Measurements from ENCODE around the gene NLRC5.
A peak's percentile ranks its signal among the peaks of the same experiment; 100 is the strongest.

The NLRC5 gene

DNA sequence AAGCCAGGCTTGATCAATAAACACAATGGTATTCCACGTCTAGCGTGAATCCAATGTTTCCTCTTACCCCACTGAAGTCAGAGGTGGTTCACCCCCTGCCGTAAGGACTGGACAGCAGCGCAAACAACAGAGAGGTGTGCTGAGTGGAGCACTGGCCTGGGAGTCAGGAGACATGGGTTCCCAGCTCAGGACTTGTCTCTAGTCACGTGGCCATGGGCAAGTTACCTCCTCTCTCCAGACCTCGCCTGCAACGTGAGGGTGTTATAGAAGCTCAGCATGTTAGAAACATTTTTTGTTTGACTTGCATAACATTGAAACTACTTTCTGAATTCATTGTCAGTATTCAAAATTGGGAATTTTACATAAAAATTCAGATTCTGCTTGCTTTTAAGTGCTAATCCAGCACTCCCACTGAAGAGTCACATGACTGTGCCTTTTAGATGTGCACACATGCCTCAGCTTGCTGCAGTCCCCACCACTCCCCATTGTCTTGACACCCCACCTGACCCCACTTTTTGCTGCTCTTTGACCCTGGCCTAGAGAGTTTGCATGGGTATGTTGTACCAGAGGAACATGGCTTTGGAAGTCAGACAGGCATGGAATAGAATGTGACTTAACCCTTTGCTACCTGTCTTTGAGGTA, 94.2 kb downstream of the NLRC5 start:
- DNase-seq (ENCODE audit: low read depth) = no peak

DNA sequence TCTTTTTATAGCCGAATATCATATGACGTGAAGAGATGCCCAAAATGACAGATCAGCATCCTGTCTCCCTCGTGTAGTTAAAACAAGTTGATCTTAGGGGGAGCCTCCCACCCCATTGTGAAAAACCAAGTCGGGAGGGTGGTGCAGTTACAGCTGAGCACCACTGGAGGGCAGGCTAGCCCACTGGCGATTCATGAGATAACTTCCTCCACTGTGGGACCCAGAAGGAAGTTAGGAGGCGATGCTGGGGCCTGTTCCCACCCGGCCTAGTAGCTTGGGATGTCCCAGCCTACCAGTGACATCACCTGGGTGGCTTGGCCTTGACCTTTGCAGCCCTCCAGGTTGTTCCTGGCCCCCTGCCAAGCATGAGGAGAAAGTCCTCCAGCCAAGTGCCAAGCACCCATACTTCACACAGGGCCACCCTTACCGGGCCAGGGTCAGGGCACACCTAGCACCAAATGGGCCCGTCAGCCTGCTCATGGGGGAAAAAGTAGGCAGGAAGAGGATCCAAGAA, 95.0 kb downstream of the NLRC5 start:
- peak; percentile 60 for DNase-seq (ENCODE audit: low read depth)

DNA sequence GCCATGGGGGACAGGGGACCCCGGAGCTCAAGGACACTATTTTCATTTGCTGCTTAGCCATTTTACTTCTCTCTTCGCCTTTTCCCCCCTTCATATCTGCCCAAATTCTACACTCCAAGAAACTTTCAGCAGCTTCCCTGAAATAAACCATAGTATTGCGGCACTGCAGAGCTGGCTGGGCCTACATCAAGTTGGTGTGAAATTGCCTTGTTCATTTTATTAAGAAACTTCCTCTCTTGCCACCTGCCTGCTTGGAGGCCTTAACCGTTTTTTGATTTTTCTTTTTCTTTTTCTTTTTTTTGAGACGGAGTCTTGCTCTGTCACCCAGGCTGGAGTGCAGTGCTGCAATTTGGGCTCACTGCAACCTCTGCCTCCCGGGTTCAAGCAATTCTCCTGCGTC, 95.6 kb downstream of the NLRC5 start:
- no peak for DNase-seq (ENCODE audit: low read depth)

DNA sequence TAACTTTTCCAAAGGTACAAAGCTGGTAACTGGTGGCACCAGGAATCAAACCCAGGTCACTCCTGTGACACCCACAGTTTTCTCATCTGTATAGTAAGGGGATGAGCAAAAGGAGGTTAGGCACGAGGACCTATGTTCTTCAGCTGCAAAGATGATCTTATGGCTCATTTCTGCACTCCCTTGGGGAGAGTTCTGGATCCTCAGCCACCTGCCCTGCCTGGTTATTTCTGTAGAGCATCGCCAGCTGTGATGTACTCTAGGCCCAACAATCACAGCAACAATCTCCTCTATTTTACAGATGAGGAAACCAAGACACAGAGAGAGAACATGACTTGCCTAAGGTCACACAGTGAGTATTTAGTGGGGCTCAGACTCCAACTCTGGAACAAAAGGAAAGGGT, 97.6 kb downstream of the NLRC5 start:
- no peak for DNase-seq (ENCODE audit: low read depth)

DNA sequence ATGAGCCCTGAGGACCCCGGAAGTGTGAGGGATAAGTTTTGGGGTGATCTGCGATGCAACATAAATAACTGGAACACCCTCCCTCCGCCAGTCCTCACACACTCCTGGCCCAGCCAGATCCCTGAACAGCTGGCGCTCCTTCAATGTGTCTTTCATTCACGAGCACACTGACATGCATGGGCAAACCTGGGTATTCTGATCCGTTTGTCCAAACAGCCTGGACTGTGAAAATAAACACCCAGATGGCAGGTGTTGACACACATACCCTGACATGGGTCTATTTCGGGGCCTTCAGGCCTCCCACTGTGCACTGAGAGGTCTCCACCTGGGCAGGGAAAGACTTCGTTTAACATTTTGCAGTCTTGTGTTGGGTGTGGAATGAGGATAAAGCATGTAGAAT, 100.0 kb downstream of the NLRC5 start:
- no peak for DNase-seq (ENCODE audit: low read depth)

DNA sequence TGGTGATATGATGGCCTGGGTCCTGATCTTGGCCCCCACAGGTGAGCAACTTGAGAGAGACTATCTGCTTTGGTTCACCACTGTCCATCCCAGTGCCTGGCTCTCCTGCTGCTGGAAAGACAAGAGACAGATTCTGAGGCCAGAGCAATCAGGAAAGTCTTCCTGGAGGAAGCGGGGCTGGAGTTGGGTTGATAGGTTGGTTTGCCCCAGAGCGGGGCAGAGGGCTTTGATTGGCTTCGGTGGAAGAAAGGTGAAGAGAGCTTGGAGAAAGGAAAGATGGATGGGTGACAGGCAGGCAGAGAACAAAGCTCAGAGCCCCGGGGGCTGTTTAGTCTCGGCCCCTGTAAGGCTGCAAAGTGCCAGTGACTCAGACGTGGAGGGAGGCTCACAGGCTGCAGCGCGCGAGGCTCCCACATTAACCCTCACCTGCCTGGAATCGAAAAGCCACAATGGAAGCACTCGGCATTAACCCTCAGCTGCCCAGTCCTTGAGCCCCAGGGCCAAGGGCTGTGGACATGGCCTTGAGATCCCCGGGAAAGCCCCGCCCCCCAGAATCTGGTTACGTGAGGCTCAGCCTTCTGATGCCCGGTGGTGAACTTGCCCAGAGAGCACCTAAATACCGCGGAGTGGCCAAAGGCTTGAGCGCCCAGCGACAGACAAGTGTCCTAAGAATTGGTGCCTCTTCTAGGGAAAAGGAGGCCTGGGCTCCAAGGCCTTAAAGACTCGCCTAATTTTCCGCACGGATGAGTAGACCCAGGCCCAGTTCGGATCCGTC, 102.0 kb downstream of the NLRC5 start:
- peak; percentile 56 for DNase-seq (ENCODE audit: low read depth)

DNA sequence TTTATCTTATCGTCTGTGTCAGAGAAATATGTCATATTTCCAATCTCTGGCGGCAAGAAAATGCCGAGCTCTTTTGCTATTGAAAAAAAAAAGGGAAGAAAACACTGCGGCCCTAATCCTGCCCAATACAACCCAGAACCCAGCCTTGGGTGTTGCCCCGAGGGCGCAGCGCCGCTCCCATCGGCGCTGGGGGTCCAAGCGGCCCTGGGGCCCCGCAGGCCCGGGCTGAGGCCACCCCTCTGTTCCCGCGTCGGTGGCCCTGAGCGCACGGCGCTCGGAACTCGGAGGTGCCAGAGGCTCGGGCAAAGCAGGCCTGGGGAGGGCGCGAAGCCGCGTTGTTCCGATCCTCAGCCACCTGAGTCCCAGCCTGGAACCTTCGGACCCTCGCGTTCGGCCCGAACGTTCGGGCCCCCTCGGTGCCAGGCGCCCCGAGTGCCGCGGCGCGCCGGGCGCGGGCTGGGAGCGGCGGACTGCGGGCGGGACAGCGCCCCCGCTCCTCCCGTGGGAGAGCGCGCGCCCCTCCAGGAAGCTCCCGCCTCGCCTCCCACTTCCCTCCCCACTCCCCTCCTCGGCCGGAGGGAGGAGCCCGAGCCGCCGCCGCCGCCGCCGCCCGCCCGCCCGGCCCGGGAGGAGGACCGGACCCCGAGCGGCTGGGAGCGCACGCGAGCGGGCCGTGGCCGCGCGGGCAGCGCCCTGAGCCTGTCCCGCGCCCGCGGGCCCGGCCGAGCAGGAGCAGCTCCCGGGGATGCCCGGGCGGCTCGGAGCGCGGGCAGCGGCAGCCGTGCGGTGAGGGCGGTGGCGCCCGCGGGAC, 102.8 kb downstream of the NLRC5 start, which contains the start of gene CPNE2:
TSS of gene CPNE2 (plus strand) at position 609 of the 811 bp plus-strand sequence. CDS start 18,160 bp downstream, outside the sequence.
- DNase-seq (ENCODE audit: low read depth) = peak; percentile 31

DNA sequence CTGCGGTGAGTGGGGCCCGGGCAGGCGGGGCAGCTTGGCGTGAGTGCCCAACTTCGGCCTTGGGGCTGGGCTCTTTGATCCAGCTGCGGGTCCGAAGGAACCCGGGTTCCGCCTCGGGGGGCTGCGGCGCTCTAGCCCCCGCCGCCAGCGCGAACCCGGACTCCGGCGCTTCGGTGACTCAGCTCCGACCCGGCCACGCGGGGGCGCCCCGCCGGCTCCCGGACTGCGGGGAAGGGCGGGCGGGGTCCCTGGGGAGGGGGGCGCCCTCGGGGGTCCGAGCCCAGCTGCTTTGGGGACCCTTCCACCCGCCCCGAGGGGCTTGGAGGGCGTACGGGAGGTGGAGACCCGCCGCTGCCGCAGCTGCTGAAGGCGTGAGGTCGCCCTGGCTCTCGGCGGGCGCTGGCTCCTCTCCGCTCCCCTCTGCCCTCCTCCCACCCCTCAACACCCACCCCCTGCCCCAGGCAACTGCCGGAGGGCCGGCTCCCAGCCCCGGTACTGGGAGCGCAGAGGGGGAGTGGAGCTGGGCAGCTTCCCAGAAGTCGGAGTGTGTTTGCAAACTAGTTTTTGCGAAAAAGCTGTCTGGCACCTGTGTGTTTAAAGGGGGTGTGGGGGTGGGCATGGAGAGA, 103.5 kb downstream of the NLRC5 start:
- DNase-seq (ENCODE audit: low read depth) = no peak

DNA sequence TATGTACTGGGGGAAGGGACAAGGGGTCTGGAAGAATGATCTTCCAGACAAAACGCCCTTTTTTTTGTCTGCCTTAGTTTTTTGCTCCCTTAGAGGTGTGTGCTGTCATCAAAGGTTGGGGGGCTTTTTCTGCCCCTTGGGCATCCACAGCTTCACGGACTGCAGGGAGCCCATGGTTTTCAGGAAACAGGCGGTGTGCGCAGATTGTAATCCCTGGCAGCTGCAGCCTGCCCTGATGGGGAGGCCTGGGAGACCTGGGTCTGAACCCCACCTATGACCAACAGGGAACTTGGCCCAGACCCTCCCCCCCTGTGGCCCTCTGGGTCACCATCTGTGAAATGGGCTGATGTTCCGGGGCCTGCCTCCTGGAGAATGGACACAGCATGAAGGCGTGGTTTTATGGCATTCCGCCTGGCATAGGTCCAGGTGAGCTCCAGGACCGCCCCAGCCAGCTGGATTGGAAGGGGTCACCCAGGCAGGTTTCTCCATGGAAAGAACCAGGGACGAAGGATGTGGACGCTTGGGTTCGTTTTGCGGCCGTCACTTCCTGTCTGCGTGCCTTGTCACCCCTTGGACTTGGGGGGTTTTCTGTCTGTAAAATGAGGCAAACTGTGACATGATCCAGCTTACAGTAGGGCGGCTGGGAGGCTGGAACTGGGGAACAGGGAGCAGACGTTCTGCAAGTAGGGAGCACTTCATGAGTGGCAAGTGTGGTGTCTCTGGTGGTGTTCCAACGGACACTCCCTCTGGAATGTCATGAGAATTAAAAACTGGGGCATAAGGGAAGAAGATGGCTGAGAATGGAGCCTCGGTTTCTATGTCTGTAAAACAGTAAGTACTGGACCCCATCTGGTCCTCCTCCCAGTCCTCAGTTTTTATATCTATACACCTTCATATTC, 104.6 kb downstream of the NLRC5 start:
- no peak for DNase-seq (ENCODE audit: low read depth)

DNA sequence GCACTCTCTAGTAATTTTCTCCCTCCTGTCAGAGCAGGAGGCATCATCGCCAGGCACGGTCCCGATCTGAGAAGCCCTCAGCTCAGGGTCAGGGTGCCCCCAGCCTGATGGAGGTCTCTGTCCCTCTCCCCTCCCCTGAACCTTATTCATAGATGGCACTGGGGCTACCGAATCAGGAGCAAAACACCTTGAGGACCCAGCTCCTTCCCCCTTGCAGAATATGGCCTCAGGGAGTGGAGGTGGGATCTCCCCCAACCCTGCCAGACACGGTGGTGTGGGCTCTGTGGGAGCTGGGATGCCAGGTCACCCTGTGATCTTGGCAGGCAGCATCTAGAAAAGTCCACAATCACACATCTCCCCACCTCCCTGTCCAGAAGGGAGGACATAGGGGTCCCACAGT, 105.6 kb downstream of the NLRC5 start:
- DNase-seq (ENCODE audit: low read depth) = no peak

DNA sequence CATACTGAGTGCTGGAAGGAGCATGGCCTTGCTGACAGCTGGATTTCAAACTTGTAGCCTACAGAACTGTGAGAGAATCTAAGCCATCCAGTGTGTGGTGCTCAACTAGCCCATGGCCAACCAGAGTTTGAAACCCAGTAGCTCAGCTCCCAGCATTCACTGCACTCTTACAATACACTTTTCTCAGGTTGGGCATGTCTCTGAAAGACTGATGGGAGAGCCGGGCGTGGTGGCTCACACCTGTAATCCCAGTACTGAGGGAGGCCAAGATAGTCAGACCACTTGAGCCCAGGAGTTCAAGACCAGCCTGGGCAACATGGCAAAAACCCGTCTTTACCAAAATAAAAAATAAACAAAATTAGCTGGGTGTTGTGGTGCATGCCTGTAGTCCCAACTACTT, 106.8 kb downstream of the NLRC5 start:
- no peak for DNase-seq (ENCODE audit: low read depth)

DNA sequence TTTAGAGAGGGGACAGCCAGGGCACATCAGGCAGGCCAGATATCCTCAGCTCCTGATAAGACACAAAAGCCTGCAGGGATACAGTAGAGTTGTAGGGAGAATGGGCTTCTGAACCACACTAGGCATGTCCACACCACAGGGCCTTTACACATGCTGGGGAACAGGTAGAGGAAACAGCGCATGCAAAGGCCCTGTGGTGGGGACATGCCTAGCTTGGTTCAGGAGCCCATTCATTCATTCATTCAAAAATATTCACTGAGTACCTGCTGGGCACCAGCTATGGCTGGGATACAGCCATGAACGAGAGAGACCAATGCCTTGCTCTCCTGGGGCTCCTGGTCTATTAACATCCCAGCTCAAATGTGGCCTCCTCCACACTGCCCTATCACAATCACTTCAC, 107.4 kb downstream of the NLRC5 start:
- no peak for DNase-seq (ENCODE audit: low read depth)

DNA sequence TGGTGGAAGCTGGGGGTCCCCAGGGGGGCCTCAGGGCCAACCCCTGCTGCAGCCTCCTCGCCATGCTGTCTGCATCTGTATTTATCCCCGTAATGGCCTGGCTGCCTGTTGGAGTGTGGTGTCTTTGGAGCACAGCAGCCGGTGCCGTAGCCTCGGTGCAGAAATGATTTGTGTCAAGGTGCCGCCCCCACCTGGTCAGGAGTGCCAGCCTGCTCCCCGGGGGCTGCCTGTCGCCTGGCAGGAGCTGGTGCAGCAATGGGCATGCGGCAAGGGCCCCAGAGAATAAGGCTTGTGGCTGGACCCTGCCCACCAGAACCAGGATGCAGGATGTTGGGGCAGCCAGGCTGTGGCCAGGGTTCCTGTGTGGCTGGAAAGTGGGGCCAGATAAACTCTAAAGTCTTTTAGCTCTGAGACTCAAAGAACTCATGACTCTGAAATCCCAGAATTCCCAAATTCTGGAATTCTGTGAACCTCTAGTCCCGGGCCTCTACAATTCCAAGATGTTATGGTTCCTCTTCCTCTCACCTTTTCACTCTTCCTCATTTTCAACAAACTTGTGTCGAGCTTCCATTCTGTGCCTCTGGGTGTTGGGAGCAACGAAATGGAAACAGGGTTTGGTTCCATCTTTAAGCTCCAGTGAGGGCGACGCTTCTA, 109.0 kb downstream of the NLRC5 start:
- no peak for DNase-seq (ENCODE audit: low read depth)

DNA sequence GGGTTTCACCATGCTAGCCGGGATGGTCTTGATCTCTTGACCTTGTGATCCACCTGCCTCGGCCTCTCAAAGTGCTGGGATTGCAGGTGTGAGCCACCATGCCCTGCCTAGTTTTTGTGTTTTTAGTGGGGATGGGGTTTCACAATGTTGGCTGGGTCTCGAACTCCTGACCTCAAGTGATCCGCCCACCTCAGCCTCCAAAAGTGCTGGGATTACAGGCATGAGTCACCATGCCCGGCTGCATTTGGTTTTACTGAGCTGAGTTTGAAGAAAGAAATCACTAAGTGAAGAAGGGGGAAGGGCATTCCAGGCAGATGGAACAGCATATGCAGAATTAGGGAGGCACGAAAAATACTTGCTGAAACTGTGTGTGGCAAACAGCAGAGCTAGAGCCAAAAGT, 110.6 kb downstream of the NLRC5 start:
- peak; percentile 63 for DNase-seq (ENCODE audit: low read depth)

DNA sequence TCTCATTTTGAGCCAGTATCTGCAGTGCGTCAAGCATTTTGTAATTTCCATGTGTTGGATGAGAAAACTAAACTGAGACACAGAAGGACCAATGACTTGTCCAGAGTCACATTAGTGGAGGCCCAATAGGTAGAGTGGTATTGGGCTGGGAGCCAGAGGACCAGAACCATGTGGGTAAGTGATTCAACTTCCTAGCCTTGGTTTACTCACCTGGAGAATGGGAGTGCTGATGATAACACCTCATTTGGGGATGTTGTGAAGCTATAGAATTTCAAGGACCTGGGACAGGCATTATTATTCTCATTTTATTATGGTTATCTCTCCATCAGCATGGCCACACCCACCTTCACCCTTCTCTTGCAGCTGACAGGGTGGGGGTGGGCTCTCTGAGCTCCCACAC, 111.1 kb downstream of the NLRC5 start:
- no peak for DNase-seq (ENCODE audit: low read depth)

DNA sequence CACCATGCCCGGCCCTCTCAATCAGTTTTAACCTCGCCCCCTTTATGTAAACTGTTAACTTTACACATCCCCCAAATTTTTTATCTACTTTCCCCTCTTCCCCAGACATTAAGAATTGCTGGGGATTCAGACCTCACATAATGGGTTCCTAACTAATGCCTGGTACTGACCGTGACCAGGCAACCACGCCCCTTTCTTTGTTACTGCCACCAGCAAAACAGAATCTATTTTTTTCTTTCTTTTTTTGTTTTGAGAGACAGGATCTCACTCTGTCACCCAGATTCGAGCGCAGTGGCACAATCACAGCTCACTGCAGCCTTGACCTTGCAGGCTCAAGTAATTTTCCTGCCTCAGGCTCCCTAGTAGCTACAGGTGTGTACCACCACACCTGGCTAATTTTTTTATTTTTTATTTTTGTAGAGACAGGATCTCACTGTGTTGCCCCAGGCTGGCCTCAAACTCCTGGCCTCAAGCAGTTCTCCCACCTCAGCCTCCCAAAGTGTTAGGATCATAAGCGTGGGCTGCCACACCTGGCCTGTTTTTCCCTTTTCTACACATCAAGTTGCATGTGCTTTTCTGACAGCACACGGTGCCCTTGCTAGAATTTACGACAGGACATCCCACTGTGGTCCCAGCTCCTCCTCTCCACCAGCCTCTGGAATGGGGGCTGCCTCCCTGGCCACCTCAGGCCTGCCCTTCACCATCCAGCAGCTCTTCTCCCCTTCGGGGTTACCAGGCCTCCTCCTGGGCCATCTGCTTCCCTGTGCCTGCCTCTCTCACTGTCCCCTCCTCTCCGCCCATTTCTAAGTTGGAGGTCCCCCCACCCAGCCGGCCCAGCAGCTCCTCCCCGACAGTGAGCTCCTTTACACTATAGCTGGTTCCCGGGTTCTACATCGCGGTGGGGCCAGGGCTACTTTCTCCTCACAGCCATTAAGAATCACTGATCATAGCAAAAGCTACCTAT, 113.8 kb downstream of the NLRC5 start:
- DNase-seq (ENCODE audit: low read depth) = no peak

DNA sequence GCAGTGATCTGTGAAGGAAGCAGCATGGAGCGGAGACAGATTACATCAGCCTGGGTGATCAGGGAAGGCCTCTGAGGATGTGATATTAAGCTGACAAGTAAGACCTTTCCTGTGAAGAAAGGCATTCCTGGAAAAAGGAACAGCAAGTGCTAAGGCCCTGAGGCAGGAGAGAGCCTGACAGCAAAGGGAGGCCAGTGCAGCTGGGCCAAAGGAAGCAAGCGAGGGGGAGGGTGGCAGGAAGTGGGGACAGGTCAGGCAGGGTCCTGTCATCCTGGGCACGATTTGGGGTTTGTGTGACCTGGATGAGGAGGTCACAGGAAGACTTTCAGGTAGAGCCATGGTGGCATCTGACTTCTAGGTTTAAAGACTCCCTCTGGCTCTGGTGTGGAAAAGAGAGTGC, 115.3 kb downstream of the NLRC5 start:
- no peak for DNase-seq (ENCODE audit: low read depth)

DNA sequence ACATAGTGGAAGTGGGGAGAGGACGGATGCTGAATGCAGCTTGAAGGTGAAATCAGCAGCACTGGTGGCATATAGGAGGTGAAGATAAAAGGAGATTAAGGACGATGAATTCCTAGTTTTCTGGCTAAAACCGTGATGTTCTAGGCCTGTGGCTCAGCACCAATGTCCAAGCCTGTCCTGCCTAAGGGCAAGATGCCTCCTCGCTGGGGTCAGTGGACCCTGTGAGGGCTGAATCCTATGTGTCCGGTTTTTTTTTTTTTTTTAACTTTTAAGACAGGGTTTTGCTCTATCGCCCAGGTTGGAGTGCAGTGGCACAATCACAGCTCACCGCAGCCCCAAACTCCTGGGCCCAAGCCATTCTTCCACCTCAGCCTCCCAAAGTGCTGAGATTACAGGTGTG, 115.8 kb downstream of the NLRC5 start:
- DNase-seq (ENCODE audit: low read depth) = no peak

DNA sequence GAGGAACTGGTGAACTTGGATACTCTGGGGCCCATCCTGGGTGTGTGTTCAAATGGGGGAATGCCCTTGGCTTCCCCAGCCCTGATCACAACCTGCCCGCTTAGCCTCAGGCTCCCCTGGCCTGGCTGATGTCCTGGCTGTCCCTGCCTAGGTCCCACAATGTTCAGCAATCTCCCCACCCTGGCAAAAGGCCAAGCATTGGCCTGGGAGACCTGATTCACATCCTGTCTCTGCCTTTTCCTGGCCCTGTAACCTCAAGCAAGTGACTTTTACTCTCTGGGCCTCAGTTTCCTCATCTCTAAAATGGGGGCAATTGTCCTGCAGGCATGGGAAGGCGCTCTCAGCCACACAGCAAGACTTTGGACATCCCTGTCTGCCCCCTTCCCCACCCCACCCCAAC, 117.4 kb downstream of the NLRC5 start:
- DNase-seq (ENCODE audit: low read depth) = no peak

Measured in iris pigment epithelial cell (primary cell).